ENCODE data around the gene BLTP2. TPM values are rescaled to one million over a fixed set of nuclear protein-coding genes. Genes with fewer than 3 reads are reported as not detected.

Gene BLTP2
- total RNA-seq, 1 donor from 2014 or later = 135 TPM

- peak; percentile 80 to 95 for DNase-seq (ENCODE audit: low read depth in 2 of 2)
Measured at GRCh38 chr17:28598799-28599310, 46.1 kb downstream of the BLTP2 start, which contains the start of gene SPAG5. Gene SPAG5 (minus strand): TSS chr17:28599025. CDS start chr17:28598946, 79 bp downstream.

- DNase-seq (ENCODE audit: low read depth in 2 of 2) = no peak
Measured at GRCh38 chr17:28598389-28598788, 46.6 kb downstream of the BLTP2 start.

- DNase-seq (ENCODE audit: low read depth in 2 of 2) = no peak
Measured at GRCh38 chr17:28597606-28598383, 47.2 kb downstream of the BLTP2 start.

Other genes starting within 250 kb of the BLTP2 start
- 0.77 and 1.8 TPM in 2 replicates for gene SLC46A1, start 238.9 kb downstream of the BLTP2 start, total RNA-seq
- not detected in 2 replicates for gene SLC13A2, start 171.5 kb downstream of the BLTP2 start, total RNA-seq
- not detected in 2 replicates for gene FOXN1, start 138.8 kb downstream of the BLTP2 start, total RNA-seq
- 18.0 and 25.7 TPM in 2 replicates for gene UNC119, start 92.5 kb downstream of the BLTP2 start, total RNA-seq
- 44.2 and 56.3 TPM in 2 replicates for gene PIGS, start 73.6 kb downstream of the BLTP2 start, total RNA-seq
- gene ALDOC, start 68.3 kb downstream of the BLTP2 start, total RNA-seq = 30.7 and 31.7 TPM in 2 replicates
- 10.9 and 22.2 TPM in 2 replicates for gene SPAG5, start 46.1 kb downstream of the BLTP2 start, total RNA-seq
- 2.1 and 2.8 TPM in 2 replicates for gene RSKR, start 31.0 kb downstream of the BLTP2 start, total RNA-seq
- 52.4 and 73.0 TPM in 2 replicates for gene SDF2, start 16.7 kb upstream of the BLTP2 start, total RNA-seq
- 37.5 and 48.7 TPM in 2 replicates for gene SUPT6H, start 17.0 kb upstream of the BLTP2 start, total RNA-seq
- gene PROCA1, start 66.7 kb upstream of the BLTP2 start, total RNA-seq = 0.25 and 0.26 TPM in 2 replicates
- 11.8 and 18.8 TPM in 2 replicates for gene RAB34, start 72.7 kb upstream of the BLTP2 start, total RNA-seq
- gene RPL23A, start 74.8 kb upstream of the BLTP2 start, total RNA-seq = 429 and 557 TPM in 2 replicates
- gene TLCD1, start 81.1 kb upstream of the BLTP2 start, total RNA-seq = 0.89 and 1.5 TPM in 2 replicates
- gene NEK8, start 83.6 kb upstream of the BLTP2 start, total RNA-seq = 1.7 and 2.1 TPM in 2 replicates
- 24.0 and 29.2 TPM in 2 replicates for gene TRAF4, start 98.9 kb upstream of the BLTP2 start, total RNA-seq
- 4.9 and 10.7 TPM in 2 replicates for gene FAM222B, start 197.6 kb upstream of the BLTP2 start, total RNA-seq
- 27.6 and 36.8 TPM in 2 replicates for gene ERAL1, start 209.9 kb upstream of the BLTP2 start, total RNA-seq